Mesodermal cell (in vitro differentiated cells): ENCODE data around the gene BCCIP.

Experiments
- H3K27ac ChIP-seq: 2 replicates; pipeline ENCODE4 v1.7.0; 2013; ENCODE audit warnings: mild to moderate bottlenecking, low read depth, low read length, moderate library complexity; ENCODE audit not compliant: severe bottlenecking
- H3K36me3 ChIP-seq: 2 replicates; pipeline ENCODE4 v1.7.1; 2013; ENCODE audit warnings: mild to moderate bottlenecking, low read length, moderate library complexity; ENCODE audit not compliant: control insufficient read depth, insufficient read depth
- H3K4me1 ChIP-seq: one replicate; pipeline ENCODE4 v1.7.1; 2013; ENCODE audit warnings: mild to moderate bottlenecking, low read length; ENCODE audit not compliant: insufficient read depth, control insufficient read depth, poor library complexity, severe bottlenecking
- H3K4me3 ChIP-seq: 2 replicates; pipeline ENCODE4 v1.7.0; 2013; ENCODE audit warnings: low read length, control low read depth, mild to moderate bottlenecking; ENCODE audit not compliant: insufficient read depth, poor library complexity, severe bottlenecking; ENCODE audit errors: extremely low read depth
- H3K9me3 ChIP-seq: 2 replicates; pipeline ENCODE4 v1.7.1; 2013; ENCODE audit warnings: mild to moderate bottlenecking, low read length, moderate library complexity; ENCODE audit not compliant: control insufficient read depth
- whole genome bisulfite sequencing, 2 experiments: methylation state at CpG; one replicate each; pipeline ENCODE4 v1.1.5; 2013; ENCODE audit warnings: missing lambda C conversion rate in 2 of 2; ENCODE audit not compliant: insufficient coverage in 2 of 2; 5-methylcytosine and 5-hydroxymethylcytosine counted together

BCCIP gene

DNA sequence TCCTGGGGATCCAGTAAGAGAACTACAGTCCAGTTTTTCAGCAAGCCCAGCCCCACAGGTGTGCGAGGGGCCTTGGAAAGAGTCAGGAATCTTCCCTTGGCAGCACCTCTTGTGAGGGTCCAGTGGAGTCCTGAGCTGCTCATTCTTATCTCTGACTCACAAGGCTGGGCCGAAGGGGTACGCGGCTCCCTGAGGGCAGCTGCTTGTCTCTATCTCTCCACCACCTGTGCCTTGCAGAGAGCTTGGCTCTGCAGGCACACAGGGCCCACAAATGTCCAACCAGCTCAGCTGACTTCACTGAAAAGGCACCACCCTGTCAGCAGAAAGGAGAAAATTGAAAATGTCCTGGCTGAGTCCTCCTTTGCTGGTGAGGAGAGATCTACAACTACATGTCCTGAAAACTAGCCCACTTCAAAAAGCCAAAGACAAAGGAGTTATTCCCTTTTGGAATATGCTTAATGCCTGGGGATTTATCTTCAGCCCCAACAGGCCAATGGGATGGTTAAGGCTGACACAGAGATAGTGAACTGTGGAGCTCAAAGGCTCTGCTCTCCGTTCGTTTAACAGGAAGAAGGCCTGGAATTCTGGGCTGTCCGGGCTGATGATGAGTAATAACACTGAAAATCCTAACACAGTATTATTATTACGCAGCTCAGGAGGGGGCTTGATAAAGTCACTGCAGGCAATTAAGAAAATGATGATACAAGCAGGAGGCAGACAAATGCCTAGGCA lies 23.7 kb upstream of the BCCIP start:
- 91 to 92% methylated on average over 6 to 7 of the region's 8 CpGs for WGBS, 2 experiments
- Histone ChIP-seq H3K9me3 (no peaks in the 10 kb centered on the region), H3K36me3 (peaks cover 38% of the 10 kb centered on the region), H3K4me3 (no peak overlapping the region), H3K4me1 (no peaks in the 10 kb centered on the region), H3K27ac (no peak overlapping the region)

DNA sequence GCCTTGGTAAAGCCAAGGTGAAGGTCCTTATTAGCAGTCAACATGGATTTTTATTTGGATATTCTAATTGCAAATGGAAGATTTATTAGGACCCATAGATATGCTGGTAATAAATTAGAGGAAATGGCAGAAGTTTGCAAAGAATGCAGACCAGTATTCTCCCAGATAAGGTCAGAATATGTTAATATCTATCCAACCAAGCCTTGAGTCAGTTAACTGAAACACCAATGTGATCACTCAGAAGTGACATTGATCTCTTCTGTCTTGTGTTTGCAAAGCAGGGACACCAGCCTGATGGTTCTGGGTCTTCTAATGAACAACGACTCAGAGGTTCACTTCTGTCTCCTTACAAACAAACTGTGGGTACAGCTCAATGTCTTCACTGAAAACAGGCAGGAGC lies 21.8 kb upstream of the BCCIP start:
- Histone ChIP-seq H3K4me3 (no peak overlapping the region), H3K27ac (no peak overlapping the region), H3K9me3 (no peaks in the 10 kb centered on the region), H3K36me3 (peaks cover 50% of the 10 kb centered on the region), H3K4me1 (peaks cover 7% of the 10 kb centered on the region)
- 100% methylated on average over 1 of the region's 1 CpG; no CpG with 5 or more reads in 1 of the 2 experiments for WGBS, 2 experiments

DNA sequence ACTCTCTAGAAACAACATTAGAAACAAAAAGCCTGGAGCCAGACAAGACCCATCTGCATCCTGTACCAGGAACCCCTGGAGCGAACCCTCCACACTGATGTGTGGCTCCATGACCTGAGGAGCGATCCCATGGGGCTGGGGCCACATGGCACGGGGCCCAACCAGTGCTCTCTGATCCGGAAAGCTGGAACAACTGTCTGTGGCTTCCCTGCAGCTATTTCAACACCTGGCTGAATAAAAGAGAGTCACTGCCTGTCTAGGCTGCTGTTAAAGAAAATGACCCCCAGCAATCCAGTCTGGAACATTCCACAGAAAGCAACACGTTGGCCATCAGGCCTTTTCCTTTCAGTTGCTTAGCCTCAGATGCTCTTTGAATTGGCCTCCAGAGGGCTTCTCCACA lies 21.2 kb upstream of the BCCIP start:
- no peak overlapping the region for H3K4me3 ChIP-seq
- H3K4me1 ChIP-seq: peaks cover 8% of the 10 kb centered on the region
- H3K9me3 ChIP-seq: no peaks in the 10 kb centered on the region
- no peak overlapping the region for H3K27ac ChIP-seq
- 89 to 91% methylated on average over 5 of the region's 5 CpGs for WGBS, 2 experiments
- H3K36me3 ChIP-seq: peaks cover 54% of the 10 kb centered on the region

DNA sequence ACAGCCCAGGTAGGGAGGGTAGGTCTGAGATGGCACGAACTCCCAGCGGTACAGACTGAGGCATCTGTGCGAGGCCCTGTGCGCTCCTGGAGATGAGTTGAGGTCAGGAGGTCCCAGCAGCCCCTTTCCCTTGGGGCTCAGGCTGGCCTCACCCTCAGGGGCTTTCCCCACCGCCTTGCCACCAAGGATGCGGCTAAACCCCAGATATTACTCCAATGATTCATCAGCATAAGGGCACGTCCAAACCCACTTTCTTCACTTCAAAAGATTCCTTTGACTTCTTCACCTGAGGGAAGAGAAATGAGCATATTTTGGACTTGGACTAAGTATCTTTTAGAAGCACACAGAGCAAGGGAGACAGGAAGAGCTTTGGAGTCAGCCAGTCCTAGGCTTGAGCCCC lies 20.6 kb upstream of the BCCIP start:
- Histone ChIP-seq H3K4me1 (peaks cover 8% of the 10 kb centered on the region), H3K9me3 (no peaks in the 10 kb centered on the region), H3K36me3 (peaks cover 59% of the 10 kb centered on the region), H3K27ac (no peak overlapping the region), H3K4me3 (no peak overlapping the region)
- WGBS, 2 experiments: 90 to 100% methylated on average over 2 to 4 of the region's 7 CpGs

DNA sequence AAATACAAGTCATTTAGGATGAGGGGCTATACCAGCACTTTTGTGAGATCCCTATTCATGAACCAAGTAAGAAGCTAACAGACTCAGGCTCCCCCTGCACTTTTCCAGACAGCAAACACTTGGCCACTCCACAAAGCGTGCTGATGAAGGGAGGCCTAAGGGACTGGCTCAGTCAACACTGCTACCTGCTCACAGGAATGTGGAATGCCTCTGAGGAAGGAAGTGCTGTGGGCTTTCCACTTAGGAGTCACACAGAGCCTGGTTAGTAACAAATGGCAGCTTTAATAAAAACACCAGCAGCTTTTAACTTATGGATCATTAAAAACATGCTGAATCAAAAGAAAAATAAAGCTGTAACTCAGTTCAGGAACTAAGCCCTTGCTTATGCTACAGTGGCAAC lies 15.3 kb upstream of the BCCIP start:
- H3K27ac ChIP-seq: no peak overlapping the region
- peaks cover 8% of the 10 kb centered on the region for H3K4me1 ChIP-seq
- H3K9me3 ChIP-seq: no peaks in the 10 kb centered on the region
- no CpG with 5 or more reads among the region's 1 CpG for WGBS, 2 experiments
- H3K4me3 ChIP-seq: no peak overlapping the region
- H3K36me3 ChIP-seq: peaks cover 61% of the 10 kb centered on the region

DNA sequence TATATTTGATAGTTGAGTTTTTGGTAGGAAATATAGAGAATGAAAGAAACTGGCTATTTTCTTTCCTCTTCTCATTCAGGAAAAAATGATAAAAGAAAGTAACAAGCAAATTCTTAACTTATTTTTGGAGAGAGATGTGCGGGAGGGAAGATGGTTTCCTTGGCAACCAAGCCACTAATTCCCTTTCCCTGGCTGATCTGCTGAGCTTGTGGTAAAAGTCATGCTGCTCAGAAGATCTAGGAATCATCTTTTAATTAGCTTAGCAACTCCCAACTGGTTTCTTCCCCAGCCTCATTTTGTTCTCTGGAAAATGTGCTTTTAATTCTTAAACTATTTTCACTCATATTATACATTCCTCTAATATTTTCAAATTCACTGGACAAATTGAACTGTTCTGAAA lies 12.1 kb upstream of the BCCIP start:
- H3K9me3 ChIP-seq: no peaks in the 10 kb centered on the region
- no peak overlapping the region for H3K27ac ChIP-seq
- H3K4me3 ChIP-seq: no peak overlapping the region
- 83% methylated on average over 1 of the region's 1 CpG; no CpG with 5 or more reads in 1 of the 2 experiments for WGBS, 2 experiments
- H3K36me3 ChIP-seq: peaks cover 48% of the 10 kb centered on the region
- H3K4me1 ChIP-seq: peaks cover 5% of the 10 kb centered on the region

DNA sequence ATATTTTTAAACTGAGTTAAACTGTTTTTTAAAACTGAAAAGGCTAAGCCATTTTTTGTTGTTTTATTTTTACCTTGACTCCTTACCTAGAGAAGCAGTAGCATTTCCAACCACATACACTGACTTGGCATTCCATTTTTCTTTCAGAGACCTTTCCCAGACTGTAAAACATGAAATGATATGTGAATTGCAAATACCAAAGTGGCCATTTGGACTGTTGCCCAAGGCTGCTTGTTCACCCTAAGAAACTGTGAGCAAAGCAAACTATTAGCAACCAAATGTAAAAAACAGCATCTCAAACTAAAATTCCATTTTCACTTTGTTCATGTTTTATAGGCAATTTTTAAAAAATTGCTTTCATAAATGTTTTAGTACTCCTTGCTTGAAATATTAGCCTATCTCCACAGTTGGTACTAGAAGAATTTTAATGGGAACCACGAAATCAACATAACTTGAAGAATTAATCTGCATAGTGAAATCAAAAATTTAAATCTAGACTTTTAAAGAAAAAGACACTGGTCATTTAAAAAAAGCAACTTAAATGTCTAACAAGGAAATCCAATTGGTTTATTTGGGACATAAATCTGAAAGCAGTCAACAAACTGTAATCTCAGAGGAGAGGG lies 11.1 kb upstream of the BCCIP start:
- Histone ChIP-seq H3K4me1 (no peaks in the 10 kb centered on the region), H3K36me3 (peaks cover 39% of the 10 kb centered on the region), H3K27ac (no peak overlapping the region), H3K4me3 (no peak overlapping the region), H3K9me3 (no peaks in the 10 kb centered on the region)
- no CpG with 5 or more reads among the region's 1 CpG for WGBS, 2 experiments

DNA sequence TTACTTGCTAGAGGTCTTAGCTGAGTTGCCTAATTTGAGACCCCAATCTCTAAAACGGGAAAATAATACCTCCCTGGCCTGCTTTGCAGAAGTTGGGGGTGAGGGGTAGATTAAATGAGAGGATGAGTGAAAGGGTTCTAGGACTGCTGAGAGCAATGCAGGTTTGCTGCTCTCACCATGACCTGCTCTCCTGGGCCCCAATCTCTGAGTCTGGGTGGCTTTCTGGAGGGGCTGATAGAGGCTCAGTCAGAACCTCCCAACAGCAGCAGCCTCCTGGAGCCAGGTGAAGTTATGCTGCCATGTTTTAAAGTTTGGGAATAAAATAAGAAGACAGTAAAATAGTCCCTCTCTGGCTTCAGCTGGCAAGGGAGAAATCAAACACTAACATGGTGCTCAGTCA lies 7.6 kb upstream of the BCCIP start:
- no CpG with 5 or more reads among the region's 1 CpG for WGBS, 2 experiments
- Histone ChIP-seq H3K9me3 (no peaks in the 10 kb centered on the region), H3K36me3 (peaks cover 22% of the 10 kb centered on the region), H3K4me3 (no peak overlapping the region), H3K27ac (no peak overlapping the region), H3K4me1 (no peaks in the 10 kb centered on the region)

DNA sequence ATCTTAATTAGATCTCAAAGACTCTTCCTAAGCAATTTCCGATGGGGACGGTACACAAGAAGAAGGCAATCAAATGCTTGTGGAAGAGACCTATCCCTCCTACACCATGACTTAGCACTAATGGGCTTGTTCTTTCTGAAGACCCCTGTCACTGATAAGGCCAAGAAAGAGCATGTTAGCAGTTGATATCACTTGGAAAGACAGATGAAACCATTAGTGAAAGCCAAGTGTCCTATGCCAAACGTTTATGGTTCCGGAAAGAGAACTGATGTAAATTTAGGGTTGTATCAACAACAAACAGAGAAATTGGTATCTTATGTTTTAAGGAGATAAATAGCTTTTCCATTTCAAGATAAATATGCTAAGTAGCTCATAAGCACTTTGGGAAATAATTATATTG lies 6.8 kb upstream of the BCCIP start:
- 100% methylated on average over 2 of the region's 4 CpGs for WGBS, 2 experiments
- peaks cover 19% of the 10 kb centered on the region for H3K36me3 ChIP-seq

DNA sequence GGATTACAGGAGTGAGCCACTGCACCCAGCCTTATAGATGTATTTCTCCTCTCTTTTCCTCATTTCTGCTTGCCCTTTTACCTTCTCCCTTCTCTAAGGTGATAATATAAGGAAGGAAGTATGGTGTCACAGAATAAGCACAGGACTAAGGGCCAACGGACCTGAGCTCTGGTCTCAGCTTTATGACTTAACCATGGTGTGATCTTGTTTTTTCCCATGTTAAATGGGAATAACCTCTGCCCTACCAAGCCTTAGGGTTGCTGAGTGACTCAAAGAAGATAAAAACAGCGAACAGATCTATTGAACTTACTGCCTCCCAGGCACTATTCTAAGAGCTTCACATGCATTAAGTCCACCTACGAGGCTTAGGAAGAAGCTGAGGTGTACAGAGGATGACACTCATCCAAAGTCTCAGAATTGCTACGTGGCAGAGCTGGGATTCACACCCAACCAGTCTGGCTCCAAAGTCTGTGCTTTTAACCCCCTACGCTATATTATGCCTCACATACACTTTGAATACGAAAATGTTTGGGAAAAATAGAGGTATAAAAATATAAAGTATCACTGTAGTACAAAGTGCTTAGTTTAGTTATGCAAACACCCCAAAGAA lies 5.9 kb upstream of the BCCIP start:
- Histone ChIP-seq H3K9me3 (no peaks in the 10 kb centered on the region), H3K4me1 (no peaks in the 10 kb centered on the region), H3K27ac (no peak overlapping the region), H3K36me3 (peaks cover 16% of the 10 kb centered on the region), H3K4me3 (no peak overlapping the region)
- 94% methylated on average over 2 of the region's 6 CpGs; no CpG with 5 or more reads in 1 of the 2 experiments for WGBS, 2 experiments

More for the DNA sequence above, 6.8 kb upstream of the BCCIP start:
- Histone ChIP-seq H3K4me3 (no peak overlapping the region), H3K9me3 (no peaks in the 10 kb centered on the region), H3K4me1 (no peaks in the 10 kb centered on the region), H3K27ac (no peak overlapping the region)

DNA sequence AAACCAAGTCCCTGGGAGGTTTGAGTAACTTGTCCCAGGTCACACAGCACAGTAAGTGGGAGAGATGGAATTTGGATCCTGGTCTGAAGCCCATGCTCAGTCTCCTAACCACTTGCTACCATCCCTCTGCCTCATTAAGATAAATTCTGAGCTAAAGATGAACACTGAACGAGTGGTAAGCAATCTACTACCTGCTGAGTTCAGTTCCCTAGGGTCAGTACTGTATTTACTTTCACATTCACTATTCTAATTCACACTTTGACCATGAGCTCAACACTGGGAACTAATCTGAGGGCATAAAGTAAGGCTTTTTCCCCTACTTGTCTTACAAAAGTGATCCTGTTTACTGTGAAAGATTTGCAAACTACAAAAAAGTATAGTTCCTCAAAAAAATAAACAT lies 2.6 kb upstream of the BCCIP start:
- no peak overlapping the region for H3K27ac ChIP-seq
- H3K4me3 ChIP-seq: no peak overlapping the region
- 71% methylated on average over 1 of the region's 1 CpG; no CpG with 5 or more reads in 1 of the 2 experiments for WGBS, 2 experiments
- H3K4me1 ChIP-seq: peaks cover 5% of the 10 kb centered on the region
- no peaks in the 10 kb centered on the region for H3K9me3 ChIP-seq
- H3K36me3 ChIP-seq: peaks cover 2% of the 10 kb centered on the region
